BJ (cell line): ENCODE measurements around the gene BRPF3. TPM values are rescaled to one million over a fixed set of nuclear protein-coding genes. Genes with fewer than 3 reads are reported as not detected.

ENCODE experiments used
- CTCF ChIA-PET: fragments of 350-600 bp; formaldehyde crosslinking; extraction: SDS; loops from one replicate; lab custom pipeline; 2021; ENCODE audit warnings: antibody characterized with exemption, inconsistent platforms; lab: Yijun Ruan, JAX
- POLR2A ChIA-PET: fragments of 300-600 bp; sonication (Branson Sonifier 250); formaldehyde crosslinking; extraction: SDS; loops from one replicate; lab custom pipeline; 2021; ENCODE audit warnings: antibody characterized with exemption; lab: Charles Lee
- DNase-seq: peaks from one replicate; pipeline ENCODE4 v3.0.0-alpha.2; 2011; ENCODE audit warnings: low read depth
- H3K27me3 ChIP-seq: 2 replicates; pipeline ENCODE4 v1.6.0; 2011; ENCODE audit warnings: low read length; ENCODE audit not compliant: control insufficient read depth, insufficient read depth
- H3K36me3 ChIP-seq: 2 replicates; pipeline ENCODE4 v1.5.1; 2011; ENCODE audit warnings: low read length; ENCODE audit not compliant: control insufficient read depth, insufficient read depth
- H3K4me3 ChIP-seq: 2 replicates; pipeline ENCODE4 v1.5.1; 2011; ENCODE audit warnings: low read depth, mild to moderate bottlenecking, control low read depth, low read length
- CTCF ChIP-seq: IDR thresholded peaks from 2 replicates; pipeline ENCODE4 v1.5.1; 2011; ENCODE audit warnings: low read depth, mild to moderate bottlenecking, control low read depth, inconsistent platforms, low read length, moderate library complexity; ENCODE audit not compliant: insufficient read depth
- polyA plus RNA-seq: library from polyadenylated mRNA; depleted of rRNA; stranded (reverse); fragments of >200 nt; gene quantifications from 2 replicates; pipeline ENCODE4 v1.2.3, GENCODE V29; 2011

BRPF3 gene
- polyA plus RNA-seq, 1 experiment, result 13.2 TPM

- no peaks in the 10 kb centered on the region for H3K36me3 ChIP-seq
- H3K4me3 ChIP-seq, result no peak overlapping the region
- POLR2A ChIA-PET, result no interaction called here
- no peak for DNase-seq
- H3K27me3 ChIP-seq, result no peaks in the 10 kb centered on the region
- no peak for TF ChIP-seq CTCF
- CTCF ChIA-PET, result interaction anchor here (0.7 to 1.1 kb wide), 4 partner anchors 16 to 222 kb away, joined by 3 to 4 read pairs (median 3); partner anchors contain the start of gene MAPK14
Measured at GRCh38 chr6:36249536-36249935, 53.0 kb downstream of the BRPF3 start.

- no peak for DNase-seq
- no peak for TF ChIP-seq CTCF
Measured at GRCh38 chr6:36252005-36252404, 55.5 kb downstream of the BRPF3 start.

GRCh38 chr6:36263390-36264000, 67.0 kb downstream of the BRPF3 start:
- ChIA-PET POLR2A (no interaction called here), CTCF (interaction anchor here (1.4 kb wide), 1 partner anchor 39 kb away, joined by 4 read pairs; no protein-coding TSS in a partner anchor)
- Histone ChIP-seq H3K36me3 (no peaks in the 10 kb centered on the region), H3K27me3 (peaks cover 3% of the 10 kb centered on the region; the same call in 1 of the 2 replicates), H3K4me3 (no peak overlapping the region)
- no peak for DNase-seq
- TF ChIP-seq CTCF, result no peak

More at GRCh38 chr6:36252005-36252404, 55.5 kb downstream of the BRPF3 start:
- no peak overlapping the region for H3K4me3 ChIP-seq
- H3K27me3 ChIP-seq, result no peaks in the 10 kb centered on the region
- no peaks in the 10 kb centered on the region for H3K36me3 ChIP-seq
- POLR2A ChIA-PET, result no interaction called here
- CTCF ChIA-PET, result interaction anchor here (1.8 kb wide), 1 partner anchor 9 kb away, joined by 5 read pairs; no protein-coding TSS in a partner anchor

DNA sequence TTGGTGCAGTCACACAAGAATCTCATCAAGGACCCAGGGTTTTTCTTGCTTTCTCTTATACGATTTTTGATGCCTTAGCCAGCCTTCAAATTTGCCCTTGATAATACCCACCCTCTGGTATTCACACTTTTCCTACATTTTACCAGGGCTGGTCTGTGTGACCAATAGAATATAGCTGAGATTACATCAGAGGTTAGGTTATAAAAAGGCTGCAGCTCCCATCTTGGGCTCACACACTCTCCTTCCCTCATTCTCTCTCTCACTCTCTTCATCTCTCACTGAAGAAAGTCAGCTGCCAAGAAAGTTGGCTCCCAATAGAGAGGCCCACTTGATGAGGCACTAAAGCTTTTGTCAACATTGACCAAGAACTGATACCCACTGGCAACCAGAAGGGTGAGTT, 69.2 kb downstream of the BRPF3 start:
- no peak for TF ChIP-seq CTCF
- POLR2A ChIA-PET, result no interaction called here
- DNase-seq, result no peak
- no peak overlapping the region for H3K4me3 ChIP-seq
- CTCF ChIA-PET, result interaction anchor here (1.0 kb wide), 1 partner anchor 37 kb away, joined by 4 read pairs; no protein-coding TSS in a partner anchor
- H3K27me3 ChIP-seq, result peaks cover 6% of the 10 kb centered on the region
- no peaks in the 10 kb centered on the region for H3K36me3 ChIP-seq

DNA sequence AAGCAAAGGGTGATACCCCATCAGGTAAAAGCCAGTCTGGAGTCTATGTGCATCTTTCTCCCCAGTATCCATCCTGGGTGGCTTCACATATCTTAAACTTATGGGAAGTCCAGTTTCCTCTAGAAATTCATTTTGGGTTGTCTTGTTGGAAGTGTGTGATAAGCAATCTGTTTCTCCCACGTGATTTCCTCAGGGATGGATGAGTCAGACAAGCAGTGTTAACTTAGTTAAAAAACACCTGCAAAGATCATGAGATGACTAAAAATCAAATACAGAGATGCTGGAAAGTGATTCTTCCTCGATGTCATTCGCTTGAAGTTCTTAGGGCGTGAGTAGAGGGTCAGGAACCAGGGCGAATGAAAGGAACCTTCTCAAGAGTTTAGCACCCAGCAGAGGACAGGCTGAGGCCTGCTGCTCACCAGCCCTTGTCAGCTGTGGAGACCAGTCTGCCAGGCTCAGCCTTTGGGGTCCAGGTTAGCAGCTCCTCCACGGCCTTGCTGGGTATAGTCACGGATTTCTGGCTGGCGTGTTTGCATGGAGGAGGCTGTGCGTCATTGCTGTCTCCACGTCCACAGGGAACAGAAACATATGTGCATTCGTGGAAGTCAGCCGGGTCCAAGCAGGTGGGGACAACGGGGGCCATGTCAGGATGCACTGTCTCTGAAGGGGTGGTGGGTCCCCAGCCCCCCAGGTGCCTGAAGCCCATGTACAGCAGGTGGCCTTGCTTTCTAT, 70.5 kb downstream of the BRPF3 start:
- Histone ChIP-seq H3K36me3 (no peaks in the 10 kb centered on the region), H3K4me3 (no peak overlapping the region), H3K27me3 (peaks cover 11% of the 10 kb centered on the region)
- DNase-seq, result no peak
- POLR2A ChIA-PET, result no interaction called here
- CTCF ChIA-PET, result interaction anchor here (1.7 kb wide), 1 partner anchor 73 kb away, joined by 4 read pairs; no protein-coding TSS in a partner anchor
- TF ChIP-seq CTCF, result no peak
